ENCODE results near the gene CEP170B. TPM values are rescaled to one million over a fixed set of nuclear protein-coding genes. Genes with fewer than 3 reads are reported as not detected.

The CEP170B gene
- total RNA-seq, 2 experiments from 2014 or later: 5.2 to 5.3 TPM

- peak; percentile 89 for DNase-seq
- ChIA-PET CTCF (interaction anchor here (0.8 to 1.3 kb wide), 5 partner anchors 9 to 164 kb away, joined by 3 to 5 read pairs (median 3); no protein-coding TSS in a partner anchor), POLR2A (no interaction called here)
- Mint-ChIP-seq H3K9me3 (no peaks in the 10 kb centered on the region), H3K4me3 (peak overlapping the region; percentile 41), H3K36me3 (no peaks in the 10 kb centered on the region), H3K27ac (no peak overlapping the region), H3K4me1 (ENCODE audit: low read depth) (no peaks in the 10 kb centered on the region), H3K27me3 (peaks cover 11% of the 10 kb centered on the region)
- intact Hi-C loops (cut with micrococcal nuclease): no loop called here
These were observed 67.9 kb downstream of the CEP170B start for GRCh38 chr14:104932676-104933631.

GRCh38 chr14:104933746-104934733 lies 69.0 kb downstream of the CEP170B start:
- H3K36me3 Mint-ChIP-seq: no peaks in the 10 kb centered on the region
- no peak overlapping the region for H3K27ac Mint-ChIP-seq
- peaks cover 10% of the 10 kb centered on the region for H3K27me3 Mint-ChIP-seq
- H3K4me3 Mint-ChIP-seq: peak overlapping the region; percentile 1
- intact Hi-C loops (cut with micrococcal nuclease): no loop called here
- ChIA-PET CTCF (interaction anchor here (0.8 to 1.2 kb wide), 4 partner anchors 8 to 157 kb away, joined by 3 read pairs; no protein-coding TSS in a partner anchor), POLR2A (no interaction called here)
- no peaks in the 10 kb centered on the region for H3K4me1 Mint-ChIP-seq (ENCODE audit: low read depth)
- no peak for DNase-seq
- no peaks in the 10 kb centered on the region for H3K9me3 Mint-ChIP-seq

- no peaks in the 10 kb centered on the region for H3K36me3 Mint-ChIP-seq
- no peak overlapping the region for H3K27ac Mint-ChIP-seq
- H3K4me1 Mint-ChIP-seq (ENCODE audit: low read depth): no peaks in the 10 kb centered on the region
- H3K9me3 Mint-ChIP-seq: no peaks in the 10 kb centered on the region
- ChIA-PET CTCF (interaction anchor here (0.7 to 1.0 kb wide), 2 partner anchors 110 to 156 kb away, joined by 3 read pairs; no protein-coding TSS in a partner anchor), POLR2A (no interaction called here)
- no peak for DNase-seq
- intact Hi-C loops (cut with micrococcal nuclease): no loop called here
- no peak overlapping the region for H3K4me3 Mint-ChIP-seq
- H3K27me3 Mint-ChIP-seq: peaks cover 9% of the 10 kb centered on the region
These were observed 70.1 kb downstream of the CEP170B start for GRCh38 chr14:104935026-104935650.

- Mint-ChIP-seq H3K4me3 (no peak overlapping the region), H3K9me3 (no peaks in the 10 kb centered on the region)
- intact Hi-C loops (cut with micrococcal nuclease): no loop called here
These were observed 70.9 kb downstream of the CEP170B start for GRCh38 chr14:104935955-104936354.

GRCh38 chr14:104936361-104937155 lies 71.5 kb downstream of the CEP170B start:
- ChIA-PET CTCF (no interaction called here), POLR2A (no interaction called here)
- no peak for DNase-seq
- intact Hi-C loops (cut with micrococcal nuclease): no loop called here
- H3K4me3 Mint-ChIP-seq: no peak overlapping the region
- no peaks in the 10 kb centered on the region for H3K4me1 Mint-ChIP-seq (ENCODE audit: low read depth)
- no peaks in the 10 kb centered on the region for H3K36me3 Mint-ChIP-seq
- H3K27ac Mint-ChIP-seq: no peak overlapping the region
- H3K9me3 Mint-ChIP-seq: no peaks in the 10 kb centered on the region
- H3K27me3 Mint-ChIP-seq: peaks cover 11% of the 10 kb centered on the region

More at GRCh38 chr14:104935955-104936354, 70.9 kb downstream of the CEP170B start:
- Mint-ChIP-seq H3K27me3 (peaks cover 11% of the 10 kb centered on the region), H3K36me3 (no peaks in the 10 kb centered on the region), H3K27ac (no peak overlapping the region), H3K4me1 (ENCODE audit: low read depth) (no peaks in the 10 kb centered on the region)
- ChIA-PET POLR2A (no interaction called here), CTCF (interaction anchor here (0.7 kb wide), 1 partner anchor 109 kb away, joined by 3 read pairs; no protein-coding TSS in a partner anchor)
- no peak for DNase-seq

GRCh38 chr14:104937161-104937560 lies 72.1 kb downstream of the CEP170B start:
- H3K4me1 Mint-ChIP-seq (ENCODE audit: low read depth): no peaks in the 10 kb centered on the region
- H3K4me3 Mint-ChIP-seq: no peak overlapping the region
- H3K27me3 Mint-ChIP-seq: peaks cover 11% of the 10 kb centered on the region
- ChIA-PET CTCF (no interaction called here), POLR2A (no interaction called here)
- intact Hi-C loops (cut with micrococcal nuclease): no loop called here
- DNase-seq: no peak
- no peak overlapping the region for H3K27ac Mint-ChIP-seq
- H3K36me3 Mint-ChIP-seq: no peaks in the 10 kb centered on the region
- no peaks in the 10 kb centered on the region for H3K9me3 Mint-ChIP-seq

GRCh38 chr14:104937694-104938365 lies 72.8 kb downstream of the CEP170B start:
- H3K27me3 Mint-ChIP-seq: peaks cover 11% of the 10 kb centered on the region
- no peak for DNase-seq
- H3K36me3 Mint-ChIP-seq: no peaks in the 10 kb centered on the region
- no peak overlapping the region for H3K27ac Mint-ChIP-seq
- no peak overlapping the region for H3K4me3 Mint-ChIP-seq
- H3K9me3 Mint-ChIP-seq: no peaks in the 10 kb centered on the region
- intact Hi-C loops (cut with micrococcal nuclease): no loop called here
- CTCF ChIA-PET: no interaction called here
- POLR2A ChIA-PET: no interaction called here
- H3K4me1 Mint-ChIP-seq (ENCODE audit: low read depth): no peaks in the 10 kb centered on the region

GRCh38 chr14:104938436-104938835 lies 73.4 kb downstream of the CEP170B start:
- Mint-ChIP-seq H3K4me1 (ENCODE audit: low read depth) (no peaks in the 10 kb centered on the region), H3K27ac (no peak overlapping the region), H3K9me3 (no peaks in the 10 kb centered on the region), H3K4me3 (no peak overlapping the region), H3K36me3 (no peaks in the 10 kb centered on the region), H3K27me3 (peaks cover 11% of the 10 kb centered on the region)
- ChIA-PET POLR2A (no interaction called here), CTCF (no interaction called here)
- DNase-seq: no peak
- intact Hi-C loops (cut with micrococcal nuclease): no loop called here

GRCh38 chr14:104938960-104939359 lies 73.9 kb downstream of the CEP170B start:
- no peak for DNase-seq
- no peaks in the 10 kb centered on the region for H3K4me1 Mint-ChIP-seq (ENCODE audit: low read depth)
- no peak overlapping the region for H3K27ac Mint-ChIP-seq
- ChIA-PET CTCF (no interaction called here), POLR2A (no interaction called here)
- H3K4me3 Mint-ChIP-seq: no peak overlapping the region
- H3K27me3 Mint-ChIP-seq: peaks cover 11% of the 10 kb centered on the region
- intact Hi-C loops (cut with micrococcal nuclease): no loop called here
- no peaks in the 10 kb centered on the region for H3K36me3 Mint-ChIP-seq
- no peaks in the 10 kb centered on the region for H3K9me3 Mint-ChIP-seq

- Mint-ChIP-seq H3K4me3 (no peak overlapping the region), H3K27me3 (peaks cover 4% of the 10 kb centered on the region), H3K9me3 (no peaks in the 10 kb centered on the region), H3K27ac (no peak overlapping the region), H3K4me1 (ENCODE audit: low read depth) (no peaks in the 10 kb centered on the region), H3K36me3 (no peaks in the 10 kb centered on the region)
- CTCF ChIA-PET: no interaction called here
- intact Hi-C loops (cut with micrococcal nuclease): no loop called here
- POLR2A ChIA-PET: no interaction called here
- no peak for DNase-seq
These were observed 74.8 kb downstream of the CEP170B start for GRCh38 chr14:104939666-104940410.
